K562 (cell line): ENCODE measurements around the gene THAP5. TPM values are rescaled to one million over a fixed set of nuclear protein-coding genes. Genes with fewer than 3 reads are reported as not detected.

Source experiments
- CBX2 ChIP-seq: fragments of 200-600 bp; sonication (generic); IDR thresholded peaks from one replicate; pipeline ENCODE4 v1.6.1; 2012; ENCODE audit warnings: mild to moderate bottlenecking, low read length, inconsistent platforms; ENCODE audit not compliant: insufficient read depth, poor library complexity, severe bottlenecking
- CXXC5 ChIP-seq: fragments of 250-450 bp; sonication (Bioruptor Pico); IDR thresholded peaks from 2 replicates; pipeline ENCODE4 v1.8.0; 2022; ENCODE audit warnings: inconsistent platforms, mild to moderate bottlenecking, moderate library complexity
- KLF10 ChIP-seq: fragments of 250-450 bp; sonication (Bioruptor Pico); IDR thresholded peaks from 2 replicates; pipeline ENCODE4 v1.6.1; 2021; ENCODE audit warnings: matching md5 sums
- MAFG ChIP-seq: fragments of 450-650 bp; conservative IDR thresholded peaks from 2 replicates; pipeline ENCODE4 v1.6.1; 2016; ENCODE audit warnings: missing genetic modification characterization, missing compliant biosample characterization
- MEIS2 ChIP-seq: fragments of 450-650 bp; IDR thresholded peaks from 2 replicates; pipeline ENCODE4 v1.6.1; 2014; ENCODE audit warnings: mild to moderate bottlenecking; ENCODE audit not compliant: partially characterized antibody
- MIER1 ChIP-seq: fragments of 450-650 bp; IDR thresholded peaks from 2 replicates; pipeline ENCODE4 v1.6.1; 2016; ENCODE audit warnings: antibody characterized with exemption, mild to moderate bottlenecking, low read depth
- NR2C2 ChIP-seq, 2 experiments: fragments of 200-800 bp in 1 of 2; sonication (Bioruptor generic) in 1 of 2; sonication (generic) in 1 of 2; formaldehyde crosslinking in 1 of 2; IDR thresholded peaks; 2 replicates each; pipeline versions ENCODE4 v1.6.1 to v1.8.0; 2016 to 2022; ENCODE audit warnings: mild to moderate bottlenecking in 1 of 2, missing compliant biosample characterization in 1 of 2, missing genetic modification characterization in 1 of 2, missing genetic modification reagents in 1 of 2
- RAD21 ChIP-seq, 2 experiments: fragments of 250-450 bp in 1 of 2; fragments of 450-650 bp in 1 of 2; sonication (Bioruptor Pico) in 1 of 2; formaldehyde crosslinking in 1 of 2; IDR thresholded peaks in 1 of 2; conservative IDR thresholded peaks in 1 of 2; 2 replicates each; pipeline versions ENCODE4 v1.4.0 to v1.8.0; 2020 to 2022; ENCODE audit warnings: mild to moderate bottlenecking in 2 of 2, moderate library complexity in 1 of 2
- SLC30A9 ChIP-seq: fragments of 250-450 bp; sonication (Bioruptor Pico); IDR thresholded peaks from 2 replicates; pipeline ENCODE4 v1.8.0; 2022; ENCODE audit warnings: mild to moderate bottlenecking, moderate library complexity
- SMC3 ChIP-seq: conservative IDR thresholded peaks from 2 replicates; pipeline ENCODE4 v1.6.1; 2011; ENCODE audit warnings: low read depth, low read length, improper control_type of control experiment; ENCODE audit not compliant: insufficient read depth
- SNIP1 ChIP-seq: fragments of 450-650 bp; IDR thresholded peaks from 2 replicates; pipeline ENCODE4 v1.7.1; 2017; ENCODE audit warnings: low read depth, mild to moderate bottlenecking
- ZBED1 ChIP-seq: IDR thresholded peaks from 2 replicates; pipeline ENCODE4 v1.6.1; 2014
- ZFP30 ChIP-seq: fragments of 250-450 bp; sonication (Bioruptor Pico); IDR thresholded peaks from 2 replicates; pipeline ENCODE4 v1.8.0; 2022; ENCODE audit warnings: moderate library complexity, mild to moderate bottlenecking, inconsistent platforms, borderline replicate concordance
- ZNF143 ChIP-seq: sonication (generic); formaldehyde crosslinking; IDR thresholded peaks from 2 replicates; pipeline ENCODE4 v1.9.0; 2022; ENCODE audit warnings: mild to moderate bottlenecking, missing genetic modification reagents
- ZNF212 ChIP-seq: fragments of 450-650 bp; formaldehyde crosslinking; IDR thresholded peaks from 2 replicates; pipeline ENCODE4 v1.4.0; 2020; ENCODE audit warnings: mild to moderate bottlenecking
- ZNF589 ChIP-seq: fragments of 200-800 bp; sonication (Bioruptor generic); IDR thresholded peaks from 2 replicates; pipeline ENCODE4 v1.6.1; 2016; ENCODE audit warnings: low read depth, missing genetic modification characterization, missing compliant biosample characterization
- ZNF766 ChIP-seq: fragments of 200-800 bp; sonication (Bioruptor generic); conservative IDR thresholded peaks from 2 replicates; pipeline ENCODE4 v1.6.1; 2016; ENCODE audit warnings: missing genetic modification characterization, missing compliant biosample characterization
- polyA plus RNA-seq, 8 experiments: library from polyadenylated mRNA; depleted of rRNA in 4 of 8; stranded (reverse) in 5 of 8; unstranded in 3 of 8; fragments of >200 nt; fragmentation: Nextera tagmentation in 2 of 8; fragmentation: Illumina TruSeq in 1 of 8; extraction: Ambion mirVana in 2 of 8; extraction: Trizol in 1 of 8; gene quantifications; 2 replicates each; pipeline versions ENCODE4 v1.2.1 to v1.2.3, GENCODE V29; 2011 to 2014; ENCODE audit warnings: inconsistent platforms in 1 of 8, missing spikeins in 1 of 8
- total RNA-seq, 7 experiments: library from RNA; depleted of rRNA in 6 of 7; stranded (reverse); fragments of >200 nt in 6 of 7; fragmentation: Illumina TruSeq in 2 of 7; extraction: Trizol in 2 of 7; gene quantifications; 2 replicates each; pipeline versions ENCODE4 v1.2.1 to v1.2.3, GENCODE V29; 2011 to 2021; ENCODE audit warnings: low replicate concordance in 1 of 7
- TF ChIP-seq, protein P1 (sequence below): sonication (generic); formaldehyde crosslinking; IDR thresholded peaks from 2 replicates; pipeline ENCODE4 v1.9.0; 2022; ENCODE audit warnings: mild to moderate bottlenecking, missing genetic modification reagents
- TF ChIP-seq, protein P2 (sequence below): fragments of 200-800 bp; sonication (Bioruptor generic); IDR thresholded peaks from 2 replicates; pipeline ENCODE4 v1.6.1; 2017; ENCODE audit warnings: missing genetic modification characterization, missing compliant biosample characterization
- TF ChIP-seq, protein P3 (sequence below): fragments of 450-650 bp; IDR thresholded peaks from 2 replicates; pipeline ENCODE4 v1.6.1; 2017; ENCODE audit warnings: mild to moderate bottlenecking, moderate library complexity
- TF ChIP-seq, protein P4 (sequence below): sonication (generic); formaldehyde crosslinking; IDR thresholded peaks from 2 replicates; pipeline ENCODE4 v1.4.0; 2020; ENCODE audit warnings: mild to moderate bottlenecking, missing genetic modification reagents

The THAP5 gene
- total and polyA plus RNA-seq, 9 of the 15 experiments (the other 6 are each of a cell fraction or from before 2014, with no cell fraction given): 16.5 to 58.1 (median 28.2) TPM

DNA sequence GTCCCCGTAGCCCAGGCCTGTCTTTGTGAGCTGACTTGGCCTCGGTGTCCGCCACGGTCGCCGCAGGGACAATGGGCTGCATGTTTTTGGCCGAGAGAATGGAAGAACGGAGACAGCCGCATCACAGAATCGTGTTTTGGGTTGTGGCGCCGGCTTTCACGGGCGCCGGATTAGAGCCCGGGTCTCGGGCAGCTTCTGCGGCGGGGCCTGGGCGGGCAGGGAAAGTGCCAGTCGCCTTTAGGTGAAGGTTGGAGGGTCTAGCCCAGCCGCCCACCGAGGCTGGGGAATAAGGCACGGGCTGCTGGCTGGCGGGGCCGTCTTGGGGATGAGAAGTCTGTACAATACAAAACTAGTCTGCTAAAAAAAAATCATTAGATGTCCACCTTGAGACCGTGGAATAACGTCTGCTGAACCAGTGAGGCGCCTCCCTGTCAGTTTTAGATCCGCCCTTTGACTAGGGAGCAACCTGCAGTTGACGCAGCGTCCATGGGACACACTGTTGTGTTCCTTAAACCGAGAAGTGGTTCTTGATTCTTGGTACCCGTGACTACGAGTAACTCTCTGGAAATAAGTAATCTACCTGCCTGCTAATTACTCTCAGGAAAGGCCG is 745 bp upstream of the THAP5 start (continued):
- TF ChIP-seq, protein P1, sequence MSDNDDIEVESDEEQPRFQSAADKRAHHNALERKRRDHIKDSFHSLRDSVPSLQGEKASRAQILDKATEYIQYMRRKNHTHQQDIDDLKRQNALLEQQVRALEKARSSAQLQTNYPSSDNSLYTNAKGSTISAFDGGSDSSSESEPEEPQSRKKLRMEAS (CRISPR knock-in tag): no peak
- TF ChIP-seq SMC3 (no peak), ZBED1 (no peak), KLF10 (CRISPR knock-in tag) (no peak), MEIS2 (no peak), SLC30A9 (CRISPR knock-in tag) (no peak), SNIP1 (no peak), NR2C2 (CRISPR knock-in tag; IDR thresholded peaks at IDR 0.05) (no peak), NR2C2 (tag; IDR thresholded peaks at IDR 0.05) (no peak), ZNF589 (CRISPR knock-in tag) (no peak), CBX2 (no peak), ZNF212 (CRISPR knock-in tag) (no peak), ZNF766 (CRISPR knock-in tag) (no peak; the same call in 1 of the 2 replicates), ZNF143 (CRISPR knock-in tag) (no peak), ZFP30 (CRISPR knock-in tag) (no peak), CXXC5 (CRISPR knock-in tag) (peak; percentile 43), MIER1 (0 out of 2 replicates have a peak, but pooled peaks have one; percentile 43), RAD21 (CRISPR knock-in tag; conservative IDR thresholded peaks at IDR 0.05 in 1 of 2, IDR thresholded peaks at IDR 0.05 in 1 of 2) (peak in 1 of 2 experiments; percentile 16; a peak in 1 of 4 replicates), MAFG (tag) (no peak)
- TF ChIP-seq, protein P2, sequence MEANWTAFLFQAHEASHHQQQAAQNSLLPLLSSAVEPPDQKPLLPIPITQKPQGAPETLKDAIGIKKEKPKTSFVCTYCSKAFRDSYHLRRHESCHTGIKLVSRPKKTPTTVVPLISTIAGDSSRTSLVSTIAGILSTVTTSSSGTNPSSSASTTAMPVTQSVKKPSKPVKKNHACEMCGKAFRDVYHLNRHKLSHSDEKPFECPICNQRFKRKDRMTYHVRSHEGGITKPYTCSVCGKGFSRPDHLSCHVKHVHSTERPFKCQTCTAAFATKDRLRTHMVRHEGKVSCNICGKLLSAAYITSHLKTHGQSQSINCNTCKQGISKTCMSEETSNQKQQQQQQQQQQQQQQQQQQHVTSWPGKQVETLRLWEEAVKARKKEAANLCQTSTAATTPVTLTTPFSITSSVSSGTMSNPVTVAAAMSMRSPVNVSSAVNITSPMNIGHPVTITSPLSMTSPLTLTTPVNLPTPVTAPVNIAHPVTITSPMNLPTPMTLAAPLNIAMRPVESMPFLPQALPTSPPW (CRISPR knock-in tag): no peak
- TF ChIP-seq, protein P3, sequence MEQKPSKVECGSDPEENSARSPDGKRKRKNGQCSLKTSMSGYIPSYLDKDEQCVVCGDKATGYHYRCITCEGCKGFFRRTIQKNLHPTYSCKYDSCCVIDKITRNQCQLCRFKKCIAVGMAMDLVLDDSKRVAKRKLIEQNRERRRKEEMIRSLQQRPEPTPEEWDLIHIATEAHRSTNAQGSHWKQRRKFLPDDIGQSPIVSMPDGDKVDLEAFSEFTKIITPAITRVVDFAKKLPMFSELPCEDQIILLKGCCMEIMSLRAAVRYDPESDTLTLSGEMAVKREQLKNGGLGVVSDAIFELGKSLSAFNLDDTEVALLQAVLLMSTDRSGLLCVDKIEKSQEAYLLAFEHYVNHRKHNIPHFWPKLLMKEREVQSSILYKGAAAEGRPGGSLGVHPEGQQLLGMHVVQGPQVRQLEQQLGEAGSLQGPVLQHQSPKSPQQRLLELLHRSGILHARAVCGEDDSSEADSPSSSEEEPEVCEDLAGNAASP: no peak
- TF ChIP-seq, protein P4, sequence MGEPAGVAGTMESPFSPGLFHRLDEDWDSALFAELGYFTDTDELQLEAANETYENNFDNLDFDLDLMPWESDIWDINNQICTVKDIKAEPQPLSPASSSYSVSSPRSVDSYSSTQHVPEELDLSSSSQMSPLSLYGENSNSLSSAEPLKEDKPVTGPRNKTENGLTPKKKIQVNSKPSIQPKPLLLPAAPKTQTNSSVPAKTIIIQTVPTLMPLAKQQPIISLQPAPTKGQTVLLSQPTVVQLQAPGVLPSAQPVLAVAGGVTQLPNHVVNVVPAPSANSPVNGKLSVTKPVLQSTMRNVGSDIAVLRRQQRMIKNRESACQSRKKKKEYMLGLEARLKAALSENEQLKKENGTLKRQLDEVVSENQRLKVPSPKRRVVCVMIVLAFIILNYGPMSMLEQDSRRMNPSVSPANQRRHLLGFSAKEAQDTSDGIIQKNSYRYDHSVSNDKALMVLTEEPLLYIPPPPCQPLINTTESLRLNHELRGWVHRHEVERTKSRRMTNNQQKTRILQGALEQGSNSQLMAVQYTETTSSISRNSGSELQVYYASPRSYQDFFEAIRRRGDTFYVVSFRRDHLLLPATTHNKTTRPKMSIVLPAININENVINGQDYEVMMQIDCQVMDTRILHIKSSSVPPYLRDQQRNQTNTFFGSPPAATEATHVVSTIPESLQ: peak; percentile 68
